ENCODE data around the gene ATP8A1.

ATP8A1 gene

DNA sequence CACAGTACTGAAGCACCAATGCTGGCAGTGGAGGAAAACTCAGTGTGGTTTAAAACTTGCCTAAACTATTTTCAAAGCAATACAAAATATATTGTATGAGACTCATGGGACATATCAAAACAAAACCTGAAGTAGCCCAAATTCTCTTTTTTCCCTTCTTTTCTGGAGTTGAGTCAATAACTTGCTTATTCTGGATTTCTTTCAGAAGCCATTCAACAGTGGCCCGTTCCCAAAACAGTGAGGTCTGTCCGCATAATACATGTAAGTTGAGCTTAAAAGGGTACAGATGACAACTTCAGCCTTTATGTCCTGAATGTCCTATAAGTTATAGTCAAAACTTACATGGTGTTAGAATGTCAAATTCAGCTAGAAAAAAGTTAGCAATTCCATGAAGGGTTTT lies 158.9 kb downstream of the ATP8A1 start:
- TF ChIP-seq CTCF (IDR thresholded peaks at IDR 0.05; ENCODE audit: borderline replicate concordance, insufficient read depth, low read depth, low read length) = no peak
- no peak overlapping the region for H3K4me3 ChIP-seq (ENCODE audit: low read depth, low read length)

- TF ChIP-seq CTCF (IDR thresholded peaks at IDR 0.05; ENCODE audit: borderline replicate concordance, insufficient read depth, low read depth, low read length) = no peak
Observed at GRCh38 chr4:42497142-42497910, 159.6 kb downstream of the ATP8A1 start.

DNA sequence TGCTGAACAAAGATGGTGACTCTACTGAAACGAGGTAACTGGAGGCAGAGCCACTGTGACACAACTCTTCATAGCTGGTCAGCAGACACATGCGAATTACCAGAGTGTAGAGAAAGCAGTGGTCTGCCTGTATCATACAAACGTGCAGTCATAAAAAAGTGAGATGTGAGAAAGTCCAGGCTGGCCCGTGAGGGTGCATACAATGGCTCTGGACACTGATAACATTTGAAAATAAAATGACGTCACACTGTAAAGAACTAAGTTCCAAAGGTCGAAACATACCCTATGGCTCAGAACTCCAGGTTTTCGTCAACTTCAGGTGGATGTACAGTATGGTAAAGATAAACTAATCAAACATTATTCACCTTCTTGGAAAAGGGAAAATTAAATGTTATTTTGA lies 163.9 kb downstream of the ATP8A1 start:
- H3K4me3 ChIP-seq (ENCODE audit: low read depth, low read length) = no peak overlapping the region
- no peak for TF ChIP-seq CTCF (IDR thresholded peaks at IDR 0.05; ENCODE audit: borderline replicate concordance, insufficient read depth, low read depth, low read length)

More at GRCh38 chr4:42497142-42497910, 159.6 kb downstream of the ATP8A1 start:
- no peak overlapping the region for H3K4me3 ChIP-seq (ENCODE audit: low read depth, low read length)

GRCh38 chr4:42490015-42490414 lies 166.9 kb downstream of the ATP8A1 start:
- no peak for TF ChIP-seq CTCF (IDR thresholded peaks at IDR 0.05; ENCODE audit: borderline replicate concordance, insufficient read depth, low read depth, low read length)
- H3K4me3 ChIP-seq (ENCODE audit: low read depth, low read length) = peak overlapping the region; percentile 33

DNA sequence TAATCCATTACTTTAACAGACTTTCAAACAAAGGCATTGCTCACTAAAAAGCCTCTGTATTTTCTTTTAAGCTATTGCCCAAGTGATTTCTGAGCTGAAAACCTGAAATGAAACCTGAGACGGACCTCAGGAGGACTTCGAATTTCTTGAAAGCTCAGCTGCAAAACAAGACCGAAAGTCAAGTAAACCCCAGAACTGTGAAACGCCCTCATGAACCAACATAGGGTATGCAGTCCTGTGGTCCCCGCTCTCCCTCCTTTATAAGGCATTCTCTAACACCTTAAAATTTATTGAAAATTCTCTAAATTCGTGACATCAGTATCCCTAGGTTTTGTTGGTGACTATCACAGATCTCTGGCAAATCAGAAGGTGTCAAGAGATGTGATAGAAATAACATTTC lies 167.8 kb downstream of the ATP8A1 start:
- TF ChIP-seq CTCF (IDR thresholded peaks at IDR 0.05; ENCODE audit: borderline replicate concordance, insufficient read depth, low read depth, low read length) = no peak
- peak overlapping the region; percentile 8 for H3K4me3 ChIP-seq (ENCODE audit: low read depth, low read length)

DNA sequence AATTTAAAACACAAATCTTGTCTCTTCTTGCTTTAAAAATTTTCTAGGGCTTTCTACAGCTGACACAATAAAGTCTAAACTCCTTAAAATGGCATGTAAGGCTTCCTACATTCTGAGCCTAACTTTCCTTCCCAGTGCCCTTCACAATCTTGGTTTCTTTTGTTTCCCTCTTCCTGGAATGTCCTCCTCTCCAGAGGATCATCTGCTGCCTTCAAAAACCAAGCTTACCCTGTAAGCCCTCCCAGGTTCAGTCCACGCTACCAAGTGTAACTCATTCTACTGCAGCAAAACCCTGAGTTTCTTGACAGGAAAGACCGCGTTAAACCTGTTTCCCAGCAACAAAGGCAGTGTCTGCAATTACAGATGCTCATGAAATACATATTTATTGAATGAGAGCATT lies 168.4 kb downstream of the ATP8A1 start:
- peak overlapping the region; percentile 8 for H3K4me3 ChIP-seq (ENCODE audit: low read depth, low read length)

More for the DNA sequence above, 168.4 kb downstream of the ATP8A1 start:
- no peak for TF ChIP-seq CTCF (IDR thresholded peaks at IDR 0.05; ENCODE audit: borderline replicate concordance, insufficient read depth, low read depth, low read length)

Measured in GM12875 (cell line).